NB4 (cell line): ENCODE data around the gene CORO1C.

Experiments used
- CTCF ChIP-seq: IDR thresholded peaks from one replicate; pipeline ENCODE4 v1.5.1; 2012; ENCODE audit warnings: low read depth, low read length
- MAX ChIP-seq: IDR thresholded peaks from 2 replicates; pipeline ENCODE4 v1.6.1; 2011; ENCODE audit warnings: low read depth, low read length
- POLR2A ChIP-seq: IDR thresholded peaks from 2 replicates; pipeline ENCODE4 v1.6.1; 2011; ENCODE audit warnings: mild to moderate bottlenecking; ENCODE audit not compliant: insufficient read length; ENCODE audit errors: extremely low read depth

- TF ChIP-seq POLR2A (no peak), CTCF (no peak), MAX (no peak)
Observed at GRCh38 chr12:108751821-108752220, 20.5 kb upstream of the CORO1C start.
